HepG2 (cell line): ENCODE results near the gene ACADSB. TPM values are rescaled to one million over a fixed set of nuclear protein-coding genes. Genes with fewer than 3 reads are reported as not detected.

ENCODE experiments used
- AHR ChIP-seq: IDR thresholded peaks from 2 replicates; pipeline ENCODE4 v1.6.1; 2018; ENCODE audit warnings: missing genetic modification reagents, missing compliant biosample characterization
- ATF7-NPFF ChIP-seq: sonication (generic); formaldehyde crosslinking; IDR thresholded peaks from 2 replicates; pipeline ENCODE4 v1.8.1; 2023; ENCODE audit warnings: mild to moderate bottlenecking, low read depth, missing genetic modification reagents, moderate library complexity
- ATRX ChIP-seq: sonication (generic); formaldehyde crosslinking; IDR thresholded peaks from 2 replicates; pipeline ENCODE4 v1.4.0; 2020; ENCODE audit warnings: missing genetic modification reagents, borderline replicate concordance
- GATAD1 ChIP-seq: IDR thresholded peaks from 2 replicates; pipeline ENCODE4 v1.6.1; 2016; ENCODE audit warnings: missing genetic modification reagents, missing compliant biosample characterization
- MAZ ChIP-seq, 2 experiments: sonication (generic) in 1 of 2; formaldehyde crosslinking in 1 of 2; IDR thresholded peaks; 2 replicates each; pipeline versions ENCODE4 v1.5.0 to v1.6.1; 2012 to 2020; ENCODE audit warnings: low read depth in 2 of 2, mild to moderate bottlenecking in 2 of 2, borderline replicate concordance in 1 of 2, improper control_type of control experiment in 1 of 2, low read length in 1 of 2, missing genetic modification reagents in 1 of 2, moderate library complexity in 1 of 2
- NKX3-1 ChIP-seq: sonication (generic); formaldehyde crosslinking; IDR thresholded peaks from 2 replicates; pipeline ENCODE4 v1.5.0; 2020; ENCODE audit warnings: missing genetic modification reagents
- POGZ ChIP-seq: sonication (generic); formaldehyde crosslinking; IDR thresholded peaks from 2 replicates; pipeline ENCODE4 v1.4.0; 2020; ENCODE audit warnings: mild to moderate bottlenecking, missing genetic modification reagents
- RELA ChIP-seq: sonication (generic); formaldehyde crosslinking; IDR thresholded peaks from 2 replicates; pipeline ENCODE4 v1.4.0; 2020; ENCODE audit warnings: missing genetic modification reagents
- RFXAP ChIP-seq: sonication (generic); formaldehyde crosslinking; IDR thresholded peaks from 2 replicates; pipeline ENCODE4 v1.4.0; 2020; ENCODE audit warnings: missing genetic modification reagents, borderline replicate concordance
- SPEN ChIP-seq: sonication (generic); formaldehyde crosslinking; IDR thresholded peaks from 2 replicates; pipeline ENCODE4 v1.5.1; 2020; ENCODE audit warnings: low read depth, mild to moderate bottlenecking, missing genetic modification reagents
- ZBTB1 ChIP-seq: sonication (generic); formaldehyde crosslinking; IDR thresholded peaks from 2 replicates; pipeline ENCODE4 v1.4.0; 2020; ENCODE audit warnings: missing genetic modification reagents, borderline replicate concordance
- ZBTB20 ChIP-seq: sonication (generic); formaldehyde crosslinking; IDR thresholded peaks from 2 replicates; pipeline ENCODE4 v1.8.1; 2023; ENCODE audit warnings: missing genetic modification reagents, low read depth, mild to moderate bottlenecking, borderline replicate concordance
- ZNF724P ChIP-seq: sonication (generic); formaldehyde crosslinking; IDR thresholded peaks from 2 replicates; pipeline ENCODE4 v1.8.0; 2022; ENCODE audit warnings: missing genetic modification reagents, borderline replicate concordance
- polyA plus RNA-seq, 8 experiments: library from polyadenylated mRNA; depleted of rRNA in 3 of 8; stranded (reverse) in 7 of 8; unstranded in 1 of 8; fragments of >200 nt; fragmentation: Illumina TruSeq in 4 of 8; extraction: Trizol in 4 of 8; gene quantifications; 2 replicates each; pipeline versions ENCODE4 v1.2.1 to v1.2.3, GENCODE V29; 2011 to 2016; ENCODE audit warnings: low read depth in 4 of 8, missing spikeins in 1 of 8, mixed read lengths in 1 of 8; ENCODE audit not compliant: insufficient read depth in 1 of 8
- total RNA-seq, 5 experiments: library from RNA; depleted of rRNA; stranded (reverse); fragments of >200 nt; fragmentation: Illumina TruSeq; extraction: Trizol; gene quantifications; 2 replicates each; pipeline ENCODE4 v1.2.3, GENCODE V29; 2016; ENCODE audit warnings: low read depth in 1 of 5
- TF ChIP-seq, protein P1 (sequence below): sonication (generic); formaldehyde crosslinking; IDR thresholded peaks from 2 replicates; pipeline ENCODE4 v1.8.0; 2023; ENCODE audit warnings: mild to moderate bottlenecking, missing genetic modification reagents
- TF ChIP-seq, protein P2 (sequence below): sonication (generic); formaldehyde crosslinking; IDR thresholded peaks from 2 replicates; pipeline ENCODE4 v1.5.0; 2020; ENCODE audit warnings: mild to moderate bottlenecking, missing genetic modification reagents, borderline replicate concordance
- TF ChIP-seq, protein P3 (sequence below): sonication (generic); formaldehyde crosslinking; conservative IDR thresholded peaks from 2 replicates; pipeline ENCODE4 v1.4.0; 2020; ENCODE audit warnings: missing genetic modification reagents
- TF ChIP-seq, protein P4 (sequence below): sonication (generic); formaldehyde crosslinking; IDR thresholded peaks from 2 replicates; pipeline ENCODE4 v1.5.0; 2020; ENCODE audit warnings: missing genetic modification reagents
- TF ChIP-seq, protein P5 (sequence below): IDR thresholded peaks from 2 replicates; pipeline ENCODE4 v1.6.1; 2012; ENCODE audit warnings: inconsistent platforms

Gene ACADSB
- total and polyA plus RNA-seq, 2 of the 13 experiments (the other 11 are each of a cell fraction or from before 2014, with no cell fraction given): 80.0 to 87.6 TPM

DNA sequence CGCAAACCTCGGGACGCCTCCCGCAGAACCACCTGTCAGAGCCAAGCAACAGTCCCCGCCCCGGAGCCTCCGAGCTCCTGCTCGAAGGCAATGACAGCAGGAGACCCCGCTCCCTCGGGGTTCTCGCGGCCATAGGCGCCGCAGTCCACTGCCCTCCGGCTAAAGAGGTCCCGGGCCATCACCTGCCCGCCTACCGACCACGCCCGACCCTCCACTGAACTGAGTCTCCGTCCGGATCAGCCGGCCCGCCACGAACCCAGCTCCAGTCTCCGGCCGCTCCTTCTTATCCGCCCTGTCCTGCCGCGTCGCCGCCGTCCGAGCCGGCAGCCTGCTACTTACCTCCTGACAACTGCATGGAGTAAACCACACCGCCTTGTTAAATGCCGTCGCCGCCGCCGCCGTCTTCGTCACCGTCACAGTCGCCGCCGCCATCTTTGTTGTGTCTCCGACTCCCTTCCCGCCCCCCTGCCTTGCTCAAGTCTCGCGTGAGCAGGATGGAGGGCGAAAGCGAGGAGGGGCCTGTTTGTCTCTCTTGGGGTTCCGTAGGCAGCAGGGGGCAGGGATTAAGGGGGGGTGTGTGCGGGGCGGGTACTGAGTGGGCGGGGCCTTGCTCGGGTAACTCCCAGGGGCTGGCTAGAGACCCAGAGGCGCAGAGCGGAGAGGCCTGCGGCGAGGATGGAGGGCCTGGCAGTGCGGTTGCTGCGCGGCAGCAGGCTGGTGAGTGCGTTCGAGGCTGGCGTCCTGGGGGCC is at the start of gene ACADSB, which contains the start of gene IKZF5 (continued):
- TF ChIP-seq MAZ (IDR thresholded peaks at IDR 0.05; ENCODE audit: borderline replicate concordance, low read depth, low read length): peak; percentile 96
- TF ChIP-seq MAZ (CRISPR knock-in tag; IDR thresholded peaks at IDR 0.05; ENCODE audit: low read depth): peak; percentile 73; the same call in 1 of the 2 replicates
- TF ChIP-seq RELA (CRISPR knock-in tag): no peak; the same call in 1 of the 2 replicates
- no peak for TF ChIP-seq ATRX (CRISPR knock-in tag)
- TF ChIP-seq, protein P1, sequence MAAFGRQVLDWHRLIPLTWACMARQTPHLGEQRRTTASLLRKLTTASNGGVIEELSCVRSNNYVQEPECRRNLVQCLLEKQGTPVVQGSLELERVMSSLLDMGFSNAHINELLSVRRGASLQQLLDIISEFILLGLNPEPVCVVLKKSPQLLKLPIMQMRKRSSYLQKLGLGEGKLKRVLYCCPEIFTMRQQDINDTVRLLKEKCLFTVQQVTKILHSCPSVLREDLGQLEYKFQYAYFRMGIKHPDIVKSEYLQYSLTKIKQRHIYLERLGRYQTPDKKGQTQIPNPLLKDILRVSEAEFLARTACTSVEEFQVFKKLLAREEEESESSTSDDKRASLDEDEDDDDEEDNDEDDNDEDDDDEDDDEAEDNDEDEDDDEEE (CRISPR knock-in tag): 0 out of 2 replicates have a peak, but pooled peaks have one; percentile 87
- TF ChIP-seq SPEN (CRISPR knock-in tag): peak; percentile 83
- peak; percentile 43 for TF ChIP-seq ATF7-NPFF (CRISPR knock-in tag)
- TF ChIP-seq NKX3-1 (CRISPR knock-in tag): 0 out of 2 replicates have a peak, but pooled peaks have one; percentile 76
- TF ChIP-seq, protein P2, sequence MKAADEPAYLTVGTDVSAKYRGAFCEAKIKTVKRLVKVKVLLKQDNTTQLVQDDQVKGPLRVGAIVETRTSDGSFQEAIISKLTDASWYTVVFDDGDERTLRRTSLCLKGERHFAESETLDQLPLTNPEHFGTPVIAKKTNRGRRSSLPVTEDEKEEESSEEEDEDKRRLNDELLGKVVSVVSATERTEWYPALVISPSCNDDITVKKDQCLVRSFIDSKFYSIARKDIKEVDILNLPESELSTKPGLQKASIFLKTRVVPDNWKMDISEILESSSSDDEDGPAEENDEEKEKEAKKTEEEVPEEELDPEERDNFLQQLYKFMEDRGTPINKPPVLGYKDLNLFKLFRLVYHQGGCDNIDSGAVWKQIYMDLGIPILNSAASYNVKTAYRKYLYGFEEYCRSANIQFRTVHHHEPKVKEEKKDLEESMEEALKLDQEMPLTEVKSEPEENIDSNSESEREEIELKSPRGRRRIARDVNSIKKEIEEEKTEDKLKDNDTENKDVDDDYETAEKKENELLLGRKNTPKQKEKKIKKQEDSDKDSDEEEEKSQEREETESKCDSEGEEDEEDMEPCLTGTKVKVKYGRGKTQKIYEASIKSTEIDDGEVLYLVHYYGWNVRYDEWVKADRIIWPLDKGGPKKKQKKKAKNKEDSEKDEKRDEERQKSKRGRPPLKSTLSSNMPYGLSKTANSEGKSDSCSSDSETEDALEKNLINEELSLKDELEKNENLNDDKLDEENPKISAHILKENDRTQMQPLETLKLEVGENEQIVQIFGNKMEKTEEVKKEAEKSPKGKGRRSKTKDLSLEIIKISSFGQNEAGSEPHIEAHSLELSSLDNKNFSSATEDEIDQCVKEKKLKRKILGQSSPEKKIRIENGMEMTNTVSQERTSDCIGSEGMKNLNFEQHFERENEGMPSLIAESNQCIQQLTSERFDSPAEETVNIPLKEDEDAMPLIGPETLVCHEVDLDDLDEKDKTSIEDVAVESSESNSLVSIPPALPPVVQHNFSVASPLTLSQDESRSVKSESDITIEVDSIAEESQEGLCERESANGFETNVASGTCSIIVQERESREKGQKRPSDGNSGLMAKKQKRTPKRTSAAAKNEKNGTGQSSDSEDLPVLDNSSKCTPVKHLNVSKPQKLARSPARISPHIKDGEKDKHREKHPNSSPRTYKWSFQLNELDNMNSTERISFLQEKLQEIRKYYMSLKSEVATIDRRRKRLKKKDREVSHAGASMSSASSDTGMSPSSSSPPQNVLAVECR: peak; percentile 88
- TF ChIP-seq ZNF724P: 0 out of 2 replicates have a peak, but pooled peaks have one; percentile 46
- TF ChIP-seq, protein P3, sequence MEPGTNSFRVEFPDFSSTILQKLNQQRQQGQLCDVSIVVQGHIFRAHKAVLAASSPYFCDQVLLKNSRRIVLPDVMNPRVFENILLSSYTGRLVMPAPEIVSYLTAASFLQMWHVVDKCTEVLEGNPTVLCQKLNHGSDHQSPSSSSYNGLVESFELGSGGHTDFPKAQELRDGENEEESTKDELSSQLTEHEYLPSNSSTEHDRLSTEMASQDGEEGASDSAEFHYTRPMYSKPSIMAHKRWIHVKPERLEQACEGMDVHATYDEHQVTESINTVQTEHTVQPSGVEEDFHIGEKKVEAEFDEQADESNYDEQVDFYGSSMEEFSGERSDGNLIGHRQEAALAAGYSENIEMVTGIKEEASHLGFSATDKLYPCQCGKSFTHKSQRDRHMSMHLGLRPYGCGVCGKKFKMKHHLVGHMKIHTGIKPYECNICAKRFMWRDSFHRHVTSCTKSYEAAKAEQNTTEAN: 0 out of 2 replicates have a peak, but pooled peaks have one; percentile 11
- no peak; the same call in 1 of the 2 replicates for TF ChIP-seq AHR (CRISPR knock-in tag)
- TF ChIP-seq GATAD1: peak; percentile 92
- TF ChIP-seq, protein P4, sequence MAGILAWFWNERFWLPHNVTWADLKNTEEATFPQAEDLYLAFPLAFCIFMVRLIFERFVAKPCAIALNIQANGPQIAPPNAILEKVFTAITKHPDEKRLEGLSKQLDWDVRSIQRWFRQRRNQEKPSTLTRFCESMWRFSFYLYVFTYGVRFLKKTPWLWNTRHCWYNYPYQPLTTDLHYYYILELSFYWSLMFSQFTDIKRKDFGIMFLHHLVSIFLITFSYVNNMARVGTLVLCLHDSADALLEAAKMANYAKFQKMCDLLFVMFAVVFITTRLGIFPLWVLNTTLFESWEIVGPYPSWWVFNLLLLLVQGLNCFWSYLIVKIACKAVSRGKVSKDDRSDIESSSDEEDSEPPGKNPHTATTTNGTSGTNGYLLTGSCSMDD: no peak
- TF ChIP-seq POGZ (CRISPR knock-in tag): peak; percentile 88
- peak; percentile 64; the same call in 1 of the 2 replicates for TF ChIP-seq RFXAP (CRISPR knock-in tag)
- TF ChIP-seq ZBTB20 (CRISPR knock-in tag): 0 out of 2 replicates have a peak, but pooled peaks have one; percentile 18
- TF ChIP-seq, protein P5, sequence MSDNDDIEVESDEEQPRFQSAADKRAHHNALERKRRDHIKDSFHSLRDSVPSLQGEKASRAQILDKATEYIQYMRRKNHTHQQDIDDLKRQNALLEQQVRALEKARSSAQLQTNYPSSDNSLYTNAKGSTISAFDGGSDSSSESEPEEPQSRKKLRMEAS: peak; percentile 23; the same call in 1 of the 2 replicates
- TF ChIP-seq ZBTB1 (CRISPR knock-in tag): no peak
